SK-N-SH treated with all-trans-retinoic acid at 6 μM for 48 hours (cell line): Measurements from ENCODE around the gene FGF14.

Source experiments
- ATAC-seq: fragments of 200-7000 bp; cut with Tn5 transposase; 3 replicates; pipeline ENCODE4 v1.9.1; 2020; ENCODE audit warnings: mild to moderate bottlenecking, moderate library complexity
- ARNTL ChIP-seq: fragments of 450-650 bp; formaldehyde crosslinking; IDR thresholded peaks from 2 replicates; pipeline ENCODE4 v1.5.0; 2020; ENCODE audit warnings: low read depth, mild to moderate bottlenecking, moderate library complexity, borderline replicate concordance
- BACH2 ChIP-seq: fragments of 250-450 bp; sonication (Bioruptor Pico); IDR thresholded peaks from 2 replicates; pipeline ENCODE4 v1.9.0; 2021; ENCODE audit warnings: mild to moderate bottlenecking, borderline replicate concordance
- CSDC2 ChIP-seq: fragments of 250-450 bp; sonication (Bioruptor Pico); IDR thresholded peaks from 2 replicates; pipeline ENCODE4 v1.5.0; 2020; ENCODE audit warnings: mild to moderate bottlenecking, moderate library complexity
- ESRRG ChIP-seq: fragments of 250-450 bp; sonication (Bioruptor Pico); IDR thresholded peaks from 2 replicates; pipeline ENCODE4 v1.6.1; 2021; ENCODE audit warnings: mild to moderate bottlenecking
- GLIS3 ChIP-seq: fragments of 250-450 bp; sonication (Bioruptor Pico); IDR thresholded peaks from 2 replicates; pipeline ENCODE4 v1.5.0; 2020; ENCODE audit warnings: mild to moderate bottlenecking, moderate library complexity
- ISL1 ChIP-seq: fragments of 250-450 bp; sonication (Bioruptor Pico); IDR thresholded peaks from 2 replicates; pipeline ENCODE4 v2.1.2; 2022; ENCODE audit warnings: mild to moderate bottlenecking, moderate library complexity
- OSR1 ChIP-seq: fragments of 250-450 bp; sonication (Bioruptor Pico); IDR thresholded peaks from 2 replicates; pipeline ENCODE4 v1.8.0; 2022; ENCODE audit warnings: moderate library complexity, mild to moderate bottlenecking, inconsistent platforms
- PPARA ChIP-seq: fragments of 250-450 bp; sonication (Bioruptor Pico); IDR thresholded peaks from 2 replicates; pipeline ENCODE4 v1.5.0; 2020; ENCODE audit warnings: mild to moderate bottlenecking, borderline replicate concordance
- RARB ChIP-seq: fragments of 250-450 bp; sonication (Bioruptor Pico); IDR thresholded peaks from 2 replicates; pipeline ENCODE4 v1.8.0; 2021; ENCODE audit warnings: mild to moderate bottlenecking, moderate library complexity
- SNAI2 ChIP-seq: fragments of 250-450 bp; sonication (Bioruptor Pico); IDR thresholded peaks from 2 replicates; pipeline ENCODE4 v1.5.0; 2020; ENCODE audit warnings: mild to moderate bottlenecking, moderate library complexity
- TCF4 ChIP-seq: fragments of 250-450 bp; sonication (Bioruptor Pico); IDR thresholded peaks from 2 replicates; pipeline ENCODE4 v1.8.0; 2021; ENCODE audit warnings: mild to moderate bottlenecking, moderate library complexity, borderline replicate concordance
- TOX ChIP-seq: fragments of 250-450 bp; sonication (Bioruptor Pico); IDR thresholded peaks from 2 replicates; pipeline ENCODE4 v1.8.0; 2021; ENCODE audit warnings: mild to moderate bottlenecking, moderate library complexity, borderline replicate concordance
- ZC3H10 ChIP-seq: fragments of 250-450 bp; sonication (Bioruptor Pico); IDR thresholded peaks from 2 replicates; pipeline ENCODE4 v1.5.1; 2021; ENCODE audit warnings: mild to moderate bottlenecking, moderate library complexity
- ZFP3 ChIP-seq: fragments of 250-450 bp; sonication (Bioruptor Pico); IDR thresholded peaks from 2 replicates; pipeline ENCODE4 v1.5.0; 2020; ENCODE audit warnings: mild to moderate bottlenecking, moderate library complexity
- ZFP30 ChIP-seq: fragments of 450-650 bp; formaldehyde crosslinking; IDR thresholded peaks from 2 replicates; pipeline ENCODE4 v1.5.0; 2022; ENCODE audit warnings: mild to moderate bottlenecking, moderate library complexity
- ZNF565 ChIP-seq: fragments of 450-650 bp; formaldehyde crosslinking; conservative IDR thresholded peaks from 2 replicates; pipeline ENCODE4 v1.5.0; 2020; ENCODE audit warnings: low read depth, mild to moderate bottlenecking, moderate library complexity
- ZNF70 ChIP-seq: fragments of 450-650 bp; formaldehyde crosslinking; IDR thresholded peaks from 2 replicates; pipeline ENCODE4 v1.5.0; 2020; ENCODE audit warnings: mild to moderate bottlenecking, moderate library complexity
- ZNF8 ChIP-seq: fragments of 450-650 bp; formaldehyde crosslinking; IDR thresholded peaks from 2 replicates; pipeline ENCODE4 v1.5.0; 2020; ENCODE audit warnings: mild to moderate bottlenecking, moderate library complexity
- TF ChIP-seq, protein P1 (sequence below): fragments of 250-450 bp; sonication (Bioruptor Pico); IDR thresholded peaks from 2 replicates; pipeline ENCODE4 v1.8.0; 2021; ENCODE audit warnings: low read depth, mild to moderate bottlenecking, moderate library complexity, borderline replicate concordance
- TF ChIP-seq, protein P2 (sequence below): fragments of 250-450 bp; sonication (Bioruptor Pico); IDR thresholded peaks from 2 replicates; pipeline ENCODE4 v1.5.0; 2020; ENCODE audit warnings: mild to moderate bottlenecking, moderate library complexity
- TF ChIP-seq, protein P3 (sequence below): fragments of 250-450 bp; sonication (Bioruptor Pico); IDR thresholded peaks from 2 replicates; pipeline ENCODE4 v1.5.1; 2020; ENCODE audit warnings: low read depth, mild to moderate bottlenecking, moderate library complexity
- TF ChIP-seq, protein P4 (sequence below): fragments of 250-450 bp; sonication (Bioruptor Pico); IDR thresholded peaks from 2 replicates; pipeline ENCODE4 v1.5.1; 2021; ENCODE audit warnings: mild to moderate bottlenecking, moderate library complexity
- TF ChIP-seq, protein P5 (sequence below): fragments of 250-450 bp; sonication (Bioruptor Pico); IDR thresholded peaks from 2 replicates; pipeline ENCODE4 v1.8.0; 2020; ENCODE audit warnings: mild to moderate bottlenecking, moderate library complexity, borderline replicate concordance

Gene FGF14

DNA sequence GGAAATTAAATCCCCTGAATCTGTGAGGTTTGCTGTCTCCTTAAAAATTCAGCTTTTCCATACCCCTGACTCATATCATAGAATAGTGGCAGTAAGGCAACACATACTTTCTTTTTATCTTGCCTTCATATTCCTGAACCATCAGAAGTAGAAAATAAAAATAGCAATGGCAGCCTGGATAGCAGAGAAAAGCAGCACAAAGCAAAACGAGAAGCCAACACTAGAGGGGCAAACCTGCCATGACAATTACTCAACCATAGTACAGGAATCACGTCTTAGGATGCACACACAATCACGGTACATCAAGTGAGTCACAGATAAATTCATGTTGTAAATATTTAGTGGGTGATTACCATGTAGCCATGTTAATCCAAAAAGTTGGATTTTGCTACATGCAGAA is 606.4 kb downstream of the FGF14 start:
- TF ChIP-seq PPARA (CRISPR knock-in tag) (no peak), ZNF565 (no peak), CSDC2 (CRISPR knock-in tag) (no peak), GLIS3 (CRISPR knock-in tag) (no peak), ZFP3 (CRISPR knock-in tag) (no peak), SNAI2 (no peak), ZNF70 (no peak), ARNTL (no peak), OSR1 (CRISPR knock-in tag) (no peak), BACH2 (CRISPR knock-in tag) (no peak), ZFP30 (CRISPR knock-in tag) (no peak)
- TF ChIP-seq, protein P1, sequence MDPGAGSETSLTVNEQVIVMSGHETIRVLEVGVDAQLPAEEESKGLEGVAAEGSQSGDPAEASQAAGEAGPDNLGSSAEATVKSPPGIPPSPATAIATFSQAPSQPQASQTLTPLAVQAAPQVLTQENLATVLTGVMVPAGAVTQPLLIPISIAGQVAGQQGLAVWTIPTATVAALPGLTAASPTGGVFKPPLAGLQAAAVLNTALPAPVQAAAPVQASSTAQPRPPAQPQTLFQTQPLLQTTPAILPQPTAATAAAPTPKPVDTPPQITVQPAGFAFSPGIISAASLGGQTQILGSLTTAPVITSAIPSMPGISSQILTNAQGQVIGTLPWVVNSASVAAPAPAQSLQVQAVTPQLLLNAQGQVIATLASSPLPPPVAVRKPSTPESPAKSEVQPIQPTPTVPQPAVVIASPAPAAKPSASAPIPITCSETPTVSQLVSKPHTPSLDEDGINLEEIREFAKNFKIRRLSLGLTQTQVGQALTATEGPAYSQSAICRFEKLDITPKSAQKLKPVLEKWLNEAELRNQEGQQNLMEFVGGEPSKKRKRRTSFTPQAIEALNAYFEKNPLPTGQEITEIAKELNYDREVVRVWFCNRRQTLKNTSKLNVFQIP: no peak
- TF ChIP-seq, protein P2, sequence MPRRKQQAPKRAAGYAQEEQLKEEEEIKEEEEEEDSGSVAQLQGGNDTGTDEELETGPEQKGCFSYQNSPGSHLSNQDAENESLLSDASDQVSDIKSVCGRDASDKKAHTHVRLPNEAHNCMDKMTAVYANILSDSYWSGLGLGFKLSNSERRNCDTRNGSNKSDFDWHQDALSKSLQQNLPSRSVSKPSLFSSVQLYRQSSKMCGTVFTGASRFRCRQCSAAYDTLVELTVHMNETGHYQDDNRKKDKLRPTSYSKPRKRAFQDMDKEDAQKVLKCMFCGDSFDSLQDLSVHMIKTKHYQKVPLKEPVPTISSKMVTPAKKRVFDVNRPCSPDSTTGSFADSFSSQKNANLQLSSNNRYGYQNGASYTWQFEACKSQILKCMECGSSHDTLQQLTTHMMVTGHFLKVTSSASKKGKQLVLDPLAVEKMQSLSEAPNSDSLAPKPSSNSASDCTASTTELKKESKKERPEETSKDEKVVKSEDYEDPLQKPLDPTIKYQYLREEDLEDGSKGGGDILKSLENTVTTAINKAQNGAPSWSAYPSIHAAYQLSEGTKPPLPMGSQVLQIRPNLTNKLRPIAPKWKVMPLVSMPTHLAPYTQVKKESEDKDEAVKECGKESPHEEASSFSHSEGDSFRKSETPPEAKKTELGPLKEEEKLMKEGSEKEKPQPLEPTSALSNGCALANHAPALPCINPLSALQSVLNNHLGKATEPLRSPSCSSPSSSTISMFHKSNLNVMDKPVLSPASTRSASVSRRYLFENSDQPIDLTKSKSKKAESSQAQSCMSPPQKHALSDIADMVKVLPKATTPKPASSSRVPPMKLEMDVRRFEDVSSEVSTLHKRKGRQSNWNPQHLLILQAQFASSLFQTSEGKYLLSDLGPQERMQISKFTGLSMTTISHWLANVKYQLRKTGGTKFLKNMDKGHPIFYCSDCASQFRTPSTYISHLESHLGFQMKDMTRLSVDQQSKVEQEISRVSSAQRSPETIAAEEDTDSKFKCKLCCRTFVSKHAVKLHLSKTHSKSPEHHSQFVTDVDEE (CRISPR knock-in tag): no peak
- TF ChIP-seq, protein P3, sequence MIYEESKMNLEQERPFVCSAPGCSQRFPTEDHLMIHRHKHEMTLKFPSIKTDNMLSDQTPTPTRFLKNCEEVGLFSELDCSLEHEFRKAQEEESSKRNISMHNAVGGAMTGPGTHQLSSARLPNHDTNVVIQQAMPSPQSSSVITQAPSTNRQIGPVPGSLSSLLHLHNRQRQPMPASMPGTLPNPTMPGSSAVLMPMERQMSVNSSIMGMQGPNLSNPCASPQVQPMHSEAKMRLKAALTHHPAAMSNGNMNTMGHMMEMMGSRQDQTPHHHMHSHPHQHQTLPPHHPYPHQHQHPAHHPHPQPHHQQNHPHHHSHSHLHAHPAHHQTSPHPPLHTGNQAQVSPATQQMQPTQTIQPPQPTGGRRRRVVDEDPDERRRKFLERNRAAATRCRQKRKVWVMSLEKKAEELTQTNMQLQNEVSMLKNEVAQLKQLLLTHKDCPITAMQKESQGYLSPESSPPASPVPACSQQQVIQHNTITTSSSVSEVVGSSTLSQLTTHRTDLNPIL (CRISPR knock-in tag): no peak
- no peak for ATAC-seq

DNA sequence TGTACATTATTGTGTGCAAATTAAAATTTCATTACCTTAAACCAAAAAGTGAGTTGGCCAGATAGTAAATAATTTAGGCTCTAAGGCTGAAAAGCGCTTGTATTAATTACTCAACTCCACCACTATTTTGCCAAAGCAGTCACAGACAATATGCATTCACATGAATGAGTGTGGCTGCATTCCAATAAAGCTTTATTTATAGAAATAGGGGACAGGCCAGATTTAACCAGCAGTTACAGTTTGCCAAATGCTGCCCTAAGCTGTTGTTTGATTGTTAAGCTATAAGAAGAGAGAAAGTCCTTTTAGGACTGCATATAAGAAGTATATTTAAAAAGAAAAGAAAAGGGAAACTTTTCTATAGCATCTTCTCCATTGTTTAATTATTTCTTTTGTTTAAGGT is 606.8 kb downstream of the FGF14 start:
- TF ChIP-seq CSDC2 (CRISPR knock-in tag) (no peak), ZNF8 (CRISPR knock-in tag) (no peak), ZFP30 (CRISPR knock-in tag) (no peak), ZNF565 (no peak), ZNF70 (no peak), ESRRG (CRISPR knock-in tag) (no peak), PPARA (CRISPR knock-in tag) (no peak), ZC3H10 (CRISPR knock-in tag) (no peak), TOX (CRISPR knock-in tag) (no peak), RARB (no peak), GLIS3 (CRISPR knock-in tag) (no peak), TCF4 (no peak), BACH2 (CRISPR knock-in tag) (no peak), OSR1 (CRISPR knock-in tag) (no peak), ISL1 (CRISPR knock-in tag) (no peak)
- TF ChIP-seq, protein P4, sequence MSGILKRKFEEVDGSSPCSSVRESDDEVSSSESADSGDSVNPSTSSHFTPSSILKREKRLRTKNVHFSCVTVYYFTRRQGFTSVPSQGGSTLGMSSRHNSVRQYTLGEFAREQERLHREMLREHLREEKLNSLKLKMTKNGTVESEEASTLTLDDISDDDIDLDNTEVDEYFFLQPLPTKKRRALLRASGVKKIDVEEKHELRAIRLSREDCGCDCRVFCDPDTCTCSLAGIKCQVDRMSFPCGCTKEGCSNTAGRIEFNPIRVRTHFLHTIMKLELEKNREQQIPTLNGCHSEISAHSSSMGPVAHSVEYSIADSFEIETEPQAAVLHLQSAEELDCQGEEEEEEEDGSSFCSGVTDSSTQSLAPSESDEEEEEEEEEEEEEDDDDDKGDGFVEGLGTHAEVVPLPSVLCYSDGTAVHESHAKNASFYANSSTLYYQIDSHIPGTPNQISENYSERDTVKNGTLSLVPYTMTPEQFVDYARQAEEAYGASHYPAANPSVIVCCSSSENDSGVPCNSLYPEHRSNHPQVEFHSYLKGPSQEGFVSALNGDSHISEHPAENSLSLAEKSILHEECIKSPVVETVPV: no peak
- TF ChIP-seq, protein P5, sequence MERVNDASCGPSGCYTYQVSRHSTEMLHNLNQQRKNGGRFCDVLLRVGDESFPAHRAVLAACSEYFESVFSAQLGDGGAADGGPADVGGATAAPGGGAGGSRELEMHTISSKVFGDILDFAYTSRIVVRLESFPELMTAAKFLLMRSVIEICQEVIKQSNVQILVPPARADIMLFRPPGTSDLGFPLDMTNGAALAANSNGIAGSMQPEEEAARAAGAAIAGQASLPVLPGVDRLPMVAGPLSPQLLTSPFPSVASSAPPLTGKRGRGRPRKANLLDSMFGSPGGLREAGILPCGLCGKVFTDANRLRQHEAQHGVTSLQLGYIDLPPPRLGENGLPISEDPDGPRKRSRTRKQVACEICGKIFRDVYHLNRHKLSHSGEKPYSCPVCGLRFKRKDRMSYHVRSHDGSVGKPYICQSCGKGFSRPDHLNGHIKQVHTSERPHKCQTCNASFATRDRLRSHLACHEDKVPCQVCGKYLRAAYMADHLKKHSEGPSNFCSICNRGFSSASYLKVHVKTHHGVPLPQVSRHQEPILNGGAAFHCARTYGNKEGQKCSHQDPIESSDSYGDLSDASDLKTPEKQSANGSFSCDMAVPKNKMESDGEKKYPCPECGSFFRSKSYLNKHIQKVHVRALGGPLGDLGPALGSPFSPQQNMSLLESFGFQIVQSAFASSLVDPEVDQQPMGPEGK: no peak
- no peak for ATAC-seq

DNA sequence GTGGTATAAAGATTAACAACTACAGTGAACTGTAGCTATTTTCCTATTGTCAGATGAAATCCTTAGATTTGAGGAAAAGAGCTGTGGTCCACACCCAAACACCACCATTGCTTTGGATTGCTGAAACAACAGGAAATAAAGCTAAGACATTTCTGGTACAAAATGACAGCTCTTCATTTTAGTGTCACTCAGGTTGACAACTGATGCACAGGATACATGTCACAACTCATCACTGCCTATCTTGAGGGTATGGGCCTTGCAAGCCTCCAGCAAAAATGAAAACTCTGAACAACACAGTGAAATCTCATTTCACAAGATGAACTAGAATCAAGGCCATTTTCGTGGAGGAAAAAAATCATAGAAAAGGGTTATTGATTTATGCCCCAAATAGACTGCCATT is 609.7 kb downstream of the FGF14 start:
- no peak for ATAC-seq
- no peak for TF ChIP-seq ZC3H10 (CRISPR knock-in tag)
- TF ChIP-seq PPARA (CRISPR knock-in tag): no peak
- no peak for TF ChIP-seq TCF4
- TF ChIP-seq GLIS3 (CRISPR knock-in tag): no peak
- TF ChIP-seq, protein P1: no peak
- TF ChIP-seq ZNF70: no peak
- TF ChIP-seq TOX (CRISPR knock-in tag): no peak
- TF ChIP-seq, protein P5: no peak
- TF ChIP-seq OSR1 (CRISPR knock-in tag): no peak
- no peak for TF ChIP-seq ZNF8 (CRISPR knock-in tag)
- TF ChIP-seq ZNF565: no peak
- TF ChIP-seq BACH2 (CRISPR knock-in tag): no peak
- TF ChIP-seq, protein P3 (CRISPR knock-in tag): no peak
- TF ChIP-seq SNAI2: no peak
